Activated naive CD8-positive, alpha-beta T cell treated with anti-CD3 and anti-CD28 coated beads, Interleukin-2, amount 10 ng/mL, durations not matched to agents 7 days and 5 days (primary cell): ENCODE data around the gene PLPPR5. TPM values are rescaled to one million over a fixed set of nuclear protein-coding genes. Genes with fewer than 3 reads are reported as not detected.
A peak's percentile ranks its signal among the peaks of the same experiment; 100 is the strongest.
"Not testable (repeated sequence)": the region's sequence is repeated elsewhere in the genome, so short reads cannot be mapped to it uniquely, and the experiment has no call there.

Experiments
- ATAC-seq: fragments of 150-1000 bp; cut with Tn5 transposase; one replicate; pipeline ENCODE4 v1.10.0; 2021; ENCODE audit warnings: low read depth, moderate library complexity
- POLR2A ChIA-PET: fragments of 350-600 bp; sonication (Branson Sonifier 250); formaldehyde crosslinking; loops from one replicate; lab custom pipeline; 2021; ENCODE audit warnings: antibody characterized with exemption; lab: Charles Lee
- DNase-seq: peaks from one replicate; pipeline ENCODE4 v3.0.0; 2021
- H3K27ac Mint-ChIP-seq: one replicate; pipeline ENCODE4 v1.8.0; 2022; ENCODE audit warnings: mild to moderate bottlenecking, mixed read lengths
- H3K27me3 Mint-ChIP-seq: one replicate; pipeline ENCODE4 v1.8.0; 2022; ENCODE audit warnings: mild to moderate bottlenecking, moderate library complexity, mixed read lengths
- H3K36me3 Mint-ChIP-seq: one replicate; pipeline ENCODE4 v1.8.0; 2021; ENCODE audit warnings: mild to moderate bottlenecking, mixed read lengths
- H3K4me1 Mint-ChIP-seq: one replicate; pipeline ENCODE4 v1.8.0; 2021; ENCODE audit warnings: mixed read lengths
- H3K4me3 Mint-ChIP-seq: one replicate; pipeline ENCODE4 v1.8.0; 2022; ENCODE audit warnings: mild to moderate bottlenecking, moderate library complexity, mixed read lengths
- H3K9me3 Mint-ChIP-seq: one replicate; pipeline ENCODE4 v1.8.0; 2021; ENCODE audit warnings: mixed read lengths
- total RNA-seq, 2 experiments: library from RNA; stranded (reverse); gene quantifications; one replicate each; pipeline ENCODE4 v1.2.3, GENCODE V29; 2021

PLPPR5 gene
- total RNA-seq, 2 experiments from 2014 or later, result not detected

GRCh38 chr1:98888869-98889268 is 115.8 kb downstream of the PLPPR5 start:
- no peaks in the 10 kb centered on the region for H3K27me3 Mint-ChIP-seq
- POLR2A ChIA-PET, result no interaction called here
- H3K4me1 Mint-ChIP-seq, result no peaks in the 10 kb centered on the region

DNA sequence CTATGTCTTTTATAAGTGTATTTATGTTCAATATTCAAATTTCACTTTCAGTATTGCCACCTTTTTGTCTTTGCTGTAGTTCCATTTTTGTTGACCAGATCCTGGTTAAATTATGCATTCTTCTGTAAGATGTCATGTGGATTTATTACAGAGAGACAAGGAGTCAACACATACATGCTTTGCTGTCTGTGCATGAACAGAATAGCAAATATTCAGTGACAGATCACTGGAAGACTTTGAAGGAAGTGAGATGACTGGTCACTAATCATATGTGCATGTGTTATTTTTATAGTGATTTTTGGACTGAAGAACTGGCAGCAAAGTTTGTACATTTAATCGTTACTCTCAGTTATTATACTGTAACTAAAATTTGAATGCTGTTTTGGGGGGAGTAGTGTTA is 117.2 kb downstream of the PLPPR5 start:
- no peak for DNase-seq
- peaks cover 2% of the 10 kb centered on the region for H3K9me3 Mint-ChIP-seq
- H3K27me3 Mint-ChIP-seq, result no peaks in the 10 kb centered on the region
- H3K36me3 Mint-ChIP-seq, result no peaks in the 10 kb centered on the region
- no peak overlapping the region for H3K27ac Mint-ChIP-seq
- no peak for ATAC-seq
- no peaks in the 10 kb centered on the region for H3K4me1 Mint-ChIP-seq
- no peak overlapping the region for H3K4me3 Mint-ChIP-seq
- POLR2A ChIA-PET, result no interaction called here

More at GRCh38 chr1:98888869-98889268, 115.8 kb downstream of the PLPPR5 start:
- DNase-seq (no peak), ATAC-seq (no peak)
- Mint-ChIP-seq H3K36me3 (no peaks in the 10 kb centered on the region), H3K4me3 (no peak overlapping the region), H3K9me3 (peaks cover 2% of the 10 kb centered on the region), H3K27ac (no peak overlapping the region)

- no peaks in the 10 kb centered on the region for H3K4me1 Mint-ChIP-seq
- no peak for DNase-seq
Observed at GRCh38 chr1:98884864-98885263, 119.8 kb downstream of the PLPPR5 start.

DNA sequence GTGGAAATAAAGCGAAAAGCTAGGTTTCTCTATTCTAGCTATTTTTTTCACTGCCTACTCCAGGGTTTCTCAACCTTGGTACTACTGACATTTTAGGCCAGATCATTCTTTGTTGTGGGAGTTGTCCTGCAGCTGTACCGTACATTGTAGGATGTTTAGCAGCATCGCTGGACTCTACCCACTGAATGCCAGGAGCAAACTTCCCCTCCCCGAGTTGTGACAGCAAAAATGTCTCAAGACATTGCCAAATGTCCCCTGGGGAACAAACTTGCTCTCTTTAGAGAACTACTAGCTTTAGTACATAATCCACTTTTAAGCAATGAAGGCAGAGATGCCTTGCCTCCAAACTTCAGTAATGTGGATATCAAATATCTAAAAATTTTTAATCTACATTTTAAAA is 122.8 kb downstream of the PLPPR5 start:
- POLR2A ChIA-PET, result no interaction called here

More at GRCh38 chr1:98884864-98885263, 119.8 kb downstream of the PLPPR5 start:
- POLR2A ChIA-PET, result no interaction called here
- peaks cover 5% of the 10 kb centered on the region for H3K9me3 Mint-ChIP-seq
- no peak overlapping the region for H3K4me3 Mint-ChIP-seq
- no peak for ATAC-seq
- peaks cover 5% of the 10 kb centered on the region for H3K36me3 Mint-ChIP-seq
- H3K27ac Mint-ChIP-seq, result no peak overlapping the region
- no peaks in the 10 kb centered on the region for H3K27me3 Mint-ChIP-seq

DNA sequence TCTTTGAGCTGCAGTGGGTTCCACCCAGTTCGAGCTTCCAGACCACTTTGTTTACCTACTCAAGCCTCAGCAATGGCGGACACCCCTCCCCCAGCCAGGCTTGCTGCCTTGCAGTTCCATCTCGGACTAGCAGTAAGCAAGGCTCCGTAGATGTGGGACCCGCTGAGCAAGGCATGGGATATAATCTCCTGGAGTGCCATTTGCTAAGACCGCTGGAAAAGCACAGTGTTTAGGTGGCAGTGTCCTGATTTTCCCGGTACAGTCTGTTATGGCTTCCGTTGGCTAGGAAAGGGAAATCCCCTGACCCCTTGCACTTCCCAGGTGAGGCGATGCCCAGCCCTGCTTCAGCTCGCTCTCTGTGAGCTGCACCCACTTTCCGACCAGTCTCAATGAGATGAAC is 123.4 kb downstream of the PLPPR5 start:
- H3K4me1 Mint-ChIP-seq, H3K27ac Mint-ChIP-seq, H3K4me3 Mint-ChIP-seq, ATAC-seq, H3K27me3 Mint-ChIP-seq, POLR2A ChIA-PET, DNase-seq: not testable (repeated sequence)
- H3K36me3 Mint-ChIP-seq, result peaks cover 16% of the 10 kb centered on the region
- H3K9me3 Mint-ChIP-seq, result peaks cover 17% of the 10 kb centered on the region

More for the DNA sequence above, 122.8 kb downstream of the PLPPR5 start:
- H3K9me3 Mint-ChIP-seq, result peaks cover 17% of the 10 kb centered on the region
- ATAC-seq (no peak), DNase-seq (no peak)
- H3K36me3 Mint-ChIP-seq, result peaks cover 14% of the 10 kb centered on the region
- no peak overlapping the region for H3K4me3 Mint-ChIP-seq
- H3K4me1 Mint-ChIP-seq, result no peaks in the 10 kb centered on the region
- H3K27ac Mint-ChIP-seq, result no peak overlapping the region
- no peaks in the 10 kb centered on the region for H3K27me3 Mint-ChIP-seq

GRCh38 chr1:98874828-98875227 is 129.8 kb downstream of the PLPPR5 start:
- Mint-ChIP-seq H3K4me3 (no peak overlapping the region), H3K27me3 (no peaks in the 10 kb centered on the region), H3K4me1 (peaks cover 19% of the 10 kb centered on the region), H3K36me3 (peaks cover 39% of the 10 kb centered on the region), H3K27ac (no peak overlapping the region), H3K9me3 (peaks cover 36% of the 10 kb centered on the region)
- POLR2A ChIA-PET, result no interaction called here
- ATAC-seq, result no peak
- no peak for DNase-seq

GRCh38 chr1:98870959-98871903 is 133.4 kb downstream of the PLPPR5 start:
- H3K4me1 Mint-ChIP-seq, result peaks cover 19% of the 10 kb centered on the region
- no peaks in the 10 kb centered on the region for H3K27me3 Mint-ChIP-seq
- peak overlapping the region; percentile 75 for H3K4me3 Mint-ChIP-seq
- DNase-seq, result no peak
- peaks cover 27% of the 10 kb centered on the region for H3K9me3 Mint-ChIP-seq
- POLR2A ChIA-PET, result interaction anchor here (1.0 kb wide), 1 partner anchor 26 kb away, joined by 3 read pairs; no protein-coding TSS in a partner anchor
- H3K27ac Mint-ChIP-seq, result peak overlapping the region; percentile 91
- ATAC-seq, result peak; percentile 90
- H3K36me3 Mint-ChIP-seq, result peaks cover 36% of the 10 kb centered on the region

DNA sequence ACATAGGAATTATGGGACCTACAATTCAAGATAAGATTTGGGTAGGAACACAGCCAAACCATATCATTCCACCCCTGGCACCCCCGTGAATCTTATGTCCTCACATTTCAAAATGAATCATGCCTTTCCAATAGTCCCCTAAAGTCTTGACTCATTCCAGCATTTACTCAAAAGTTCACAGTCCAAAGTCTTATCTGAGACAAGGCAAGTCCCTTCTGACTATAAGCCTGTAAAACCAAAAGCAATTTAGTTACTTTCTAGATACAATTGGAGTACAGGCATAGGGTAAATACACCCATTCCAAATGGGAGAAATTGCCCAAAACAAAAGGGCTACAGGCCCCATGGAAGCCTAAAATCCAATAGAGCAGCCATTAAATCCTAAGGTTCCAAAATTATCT is 138.9 kb downstream of the PLPPR5 start:
- peaks cover 3% of the 10 kb centered on the region for H3K4me1 Mint-ChIP-seq
- H3K36me3 Mint-ChIP-seq, result peaks cover 14% of the 10 kb centered on the region
- H3K9me3 Mint-ChIP-seq, result peaks cover 13% of the 10 kb centered on the region
- DNase-seq (no peak), ATAC-seq (no peak)
- POLR2A ChIA-PET, result no interaction called here
- no peak overlapping the region for H3K4me3 Mint-ChIP-seq
- H3K27ac Mint-ChIP-seq, result no peak overlapping the region
- no peaks in the 10 kb centered on the region for H3K27me3 Mint-ChIP-seq

DNA sequence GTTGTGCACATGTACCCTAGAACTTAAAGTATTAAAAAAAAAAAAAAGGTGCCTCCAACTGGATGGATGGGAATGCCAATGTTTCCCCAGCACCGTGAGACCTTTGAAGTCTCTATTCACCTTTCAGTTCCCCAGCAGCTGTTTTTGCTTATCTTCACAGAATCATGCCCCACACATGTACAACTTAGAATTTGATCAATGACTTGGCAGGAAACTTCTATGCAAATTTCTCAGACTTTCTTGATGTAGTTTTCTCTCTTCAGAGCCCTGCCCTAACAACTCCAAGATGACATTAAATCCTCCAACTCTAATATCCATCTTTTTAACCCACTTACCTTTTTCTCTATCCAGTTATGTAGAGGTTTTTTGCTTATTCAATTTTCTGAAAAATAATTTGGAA is 144.3 kb downstream of the PLPPR5 start:
- Mint-ChIP-seq H3K27ac (no peak overlapping the region), H3K9me3 (peaks cover 6% of the 10 kb centered on the region), H3K4me3 (no peak overlapping the region), H3K36me3 (no peaks in the 10 kb centered on the region), H3K4me1 (no peaks in the 10 kb centered on the region), H3K27me3 (no peaks in the 10 kb centered on the region)
- no peak for DNase-seq
- no peak for ATAC-seq
- POLR2A ChIA-PET, result no interaction called here

- POLR2A ChIA-PET, result no interaction called here
- DNase-seq, result no peak
- H3K4me3 Mint-ChIP-seq, result no peak overlapping the region
Observed at GRCh38 chr1:98854137-98854536, 150.5 kb downstream of the PLPPR5 start.

GRCh38 chr1:98849969-98850636 is 154.6 kb downstream of the PLPPR5 start:
- Mint-ChIP-seq H3K4me1 (peaks cover 10% of the 10 kb centered on the region), H3K36me3 (peaks cover 4% of the 10 kb centered on the region), H3K27me3 (no peaks in the 10 kb centered on the region), H3K4me3 (peak overlapping the region; percentile 18), H3K9me3 (peaks cover 16% of the 10 kb centered on the region), H3K27ac (peak overlapping the region; percentile 14)
- no peak for DNase-seq
- no peak for ATAC-seq
- POLR2A ChIA-PET, result no interaction called here

More at GRCh38 chr1:98854137-98854536, 150.5 kb downstream of the PLPPR5 start:
- Mint-ChIP-seq H3K27ac (no peak overlapping the region), H3K36me3 (peaks cover 4% of the 10 kb centered on the region), H3K27me3 (no peaks in the 10 kb centered on the region), H3K4me1 (peaks cover 10% of the 10 kb centered on the region), H3K9me3 (peaks cover 6% of the 10 kb centered on the region)
- peak; percentile 67 for ATAC-seq

DNA sequence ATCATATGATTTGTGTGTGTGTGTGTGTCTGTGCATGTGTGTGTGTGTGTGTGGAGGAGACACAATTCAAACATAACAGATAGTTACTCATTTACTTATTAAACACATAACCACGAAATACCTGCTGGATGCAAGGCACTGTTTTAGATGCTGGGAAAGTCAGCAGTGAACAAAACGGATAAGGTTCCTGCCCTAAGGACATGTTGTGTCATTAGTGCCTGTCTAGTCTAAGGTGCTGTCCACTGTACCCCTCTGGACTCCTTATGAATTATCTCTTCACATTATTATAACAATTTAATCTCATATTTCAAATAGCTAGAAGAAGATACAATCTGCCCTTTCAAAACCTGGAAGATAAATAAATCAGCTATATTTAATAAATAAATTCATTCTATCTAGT is 162.4 kb downstream of the PLPPR5 start:
- Mint-ChIP-seq H3K4me3 (no peak overlapping the region), H3K36me3 (no peaks in the 10 kb centered on the region), H3K9me3 (peaks cover 4% of the 10 kb centered on the region), H3K27ac (no peak overlapping the region), H3K27me3 (no peaks in the 10 kb centered on the region), H3K4me1 (no peaks in the 10 kb centered on the region)
- ATAC-seq (no peak), DNase-seq (no peak)
- POLR2A ChIA-PET, result no interaction called here
